Stimulated activated CD8-positive, alpha-beta memory T cell treated with anti-CD3 and anti-CD28 coated beads, Interleukin-2, amount 100 ng/mL, for 1 hour (primary cell): Measurements from ENCODE around the gene NSFL1C.
"Not testable (repeated sequence)": the region's sequence is repeated elsewhere in the genome, so short reads cannot be mapped to it uniquely, and the experiment has no call there.

ENCODE experiments used
- DNase-seq, 2 donors: peaks; one replicate each; pipeline ENCODE4 v3.0.0-alpha.2; 2020; ENCODE audit warnings: low read depth in 2 of 2

Gene NSFL1C

GRCh38 chr20:1423625-1424106 lies 43.0 kb downstream of the NSFL1C start:
- no peak for DNase-seq

- no peak for DNase-seq
Observed at GRCh38 chr20:1423206-1423605, 43.4 kb downstream of the NSFL1C start.

- no peak for DNase-seq
Observed at GRCh38 chr20:1422753-1423152, 43.9 kb downstream of the NSFL1C start.

- no peak for DNase-seq
Observed at GRCh38 chr20:1420066-1420465, 46.6 kb downstream of the NSFL1C start.

GRCh38 chr20:1418350-1418749 lies 48.3 kb downstream of the NSFL1C start:
- no peak for DNase-seq

GRCh38 chr20:1417790-1418189 lies 48.9 kb downstream of the NSFL1C start:
- no peak for DNase-seq

GRCh38 chr20:1417273-1417672 lies 49.4 kb downstream of the NSFL1C start:
- DNase-seq = no peak

GRCh38 chr20:1415667-1416468 lies 50.8 kb downstream of the NSFL1C start:
- DNase-seq = no peak

GRCh38 chr20:1414982-1415381 lies 51.7 kb downstream of the NSFL1C start:
- no peak for DNase-seq

- no peak for DNase-seq
Observed at GRCh38 chr20:1405801-1406200, 60.8 kb downstream of the NSFL1C start.

- no peak for DNase-seq
Observed at GRCh38 chr20:1403624-1404023, 63.0 kb downstream of the NSFL1C start.

GRCh38 chr20:1402149-1402548 lies 64.5 kb downstream of the NSFL1C start:
- DNase-seq = no peak

- no peak for DNase-seq
Observed at GRCh38 chr20:1401451-1401907, 65.2 kb downstream of the NSFL1C start.

- DNase-seq = not testable (repeated sequence)
Observed at GRCh38 chr20:1399678-1400366, 66.8 kb downstream of the NSFL1C start.

- DNase-seq = not testable (repeated sequence)
Observed at GRCh38 chr20:1398185-1398584, 68.5 kb downstream of the NSFL1C start.

GRCh38 chr20:1397710-1398109 lies 68.9 kb downstream of the NSFL1C start:
- DNase-seq = no peak

GRCh38 chr20:1396702-1397101 lies 69.9 kb downstream of the NSFL1C start:
- DNase-seq = no peak

- no peak for DNase-seq
Observed at GRCh38 chr20:1396264-1396663, 70.4 kb downstream of the NSFL1C start.

GRCh38 chr20:1394686-1395085 lies 72.0 kb downstream of the NSFL1C start:
- DNase-seq = no peak

- no peak for DNase-seq
Observed at GRCh38 chr20:1393507-1393882, 73.2 kb downstream of the NSFL1C start.

- DNase-seq = peak; percentile 83 to 88
Observed at GRCh38 chr20:1392693-1393506, 73.7 kb downstream of the NSFL1C start, which contains the start of gene FKBP1A. Gene FKBP1A, minus strand, starts transcription at chr20:1393054. Its CDS starts 56 bp downstream, at chr20:1392998.

- DNase-seq = no peak
Observed at GRCh38 chr20:1392443-1392692, 74.3 kb downstream of the NSFL1C start.
